ENCODE measurements around the gene PXDN.

The PXDN gene

DNA sequence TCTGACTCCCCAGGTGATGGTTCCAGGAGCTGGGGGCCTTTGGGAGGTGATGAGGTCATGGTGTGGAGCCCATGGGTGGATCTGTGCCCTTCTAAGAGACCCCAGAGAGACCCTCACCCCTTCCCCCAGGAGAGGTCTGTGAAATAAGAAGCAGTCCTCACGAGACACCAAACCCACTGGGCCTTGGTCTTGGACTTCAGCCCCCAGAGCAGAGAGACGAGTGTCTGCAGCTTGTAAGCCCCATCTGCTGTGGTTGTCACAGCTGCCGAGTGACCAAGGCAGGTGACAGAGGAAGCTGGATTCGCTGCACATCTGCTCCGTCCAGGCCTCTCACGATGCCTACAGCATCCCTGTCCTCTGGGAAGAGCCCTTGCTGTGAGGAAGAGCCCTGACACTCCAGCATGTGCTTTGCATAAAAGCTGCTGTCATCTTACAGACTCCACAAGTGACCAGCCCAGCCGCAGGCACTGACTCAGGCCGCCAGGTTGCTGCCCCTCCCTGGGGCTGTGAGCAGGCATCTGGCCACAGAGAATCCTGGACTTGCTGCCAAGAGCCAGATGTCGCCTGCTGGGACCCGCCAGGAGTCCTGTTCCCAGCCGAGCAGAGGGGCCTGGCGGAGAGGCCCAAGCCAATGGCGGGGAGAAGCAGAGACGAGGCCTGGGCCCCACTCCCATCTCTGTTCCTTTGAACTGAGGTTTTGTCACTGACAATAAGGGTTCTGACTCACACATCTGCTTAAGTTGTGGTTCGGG is 150.8 kb downstream of the PXDN start:
- TF ChIP-seq, protein P1, sequence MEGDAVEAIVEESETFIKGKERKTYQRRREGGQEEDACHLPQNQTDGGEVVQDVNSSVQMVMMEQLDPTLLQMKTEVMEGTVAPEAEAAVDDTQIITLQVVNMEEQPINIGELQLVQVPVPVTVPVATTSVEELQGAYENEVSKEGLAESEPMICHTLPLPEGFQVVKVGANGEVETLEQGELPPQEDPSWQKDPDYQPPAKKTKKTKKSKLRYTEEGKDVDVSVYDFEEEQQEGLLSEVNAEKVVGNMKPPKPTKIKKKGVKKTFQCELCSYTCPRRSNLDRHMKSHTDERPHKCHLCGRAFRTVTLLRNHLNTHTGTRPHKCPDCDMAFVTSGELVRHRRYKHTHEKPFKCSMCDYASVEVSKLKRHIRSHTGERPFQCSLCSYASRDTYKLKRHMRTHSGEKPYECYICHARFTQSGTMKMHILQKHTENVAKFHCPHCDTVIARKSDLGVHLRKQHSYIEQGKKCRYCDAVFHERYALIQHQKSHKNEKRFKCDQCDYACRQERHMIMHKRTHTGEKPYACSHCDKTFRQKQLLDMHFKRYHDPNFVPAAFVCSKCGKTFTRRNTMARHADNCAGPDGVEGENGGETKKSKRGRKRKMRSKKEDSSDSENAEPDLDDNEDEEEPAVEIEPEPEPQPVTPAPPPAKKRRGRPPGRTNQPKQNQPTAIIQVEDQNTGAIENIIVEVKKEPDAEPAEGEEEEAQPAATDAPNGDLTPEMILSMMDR (IDR thresholded peaks at IDR 0.05; ENCODE audit: control insufficient read depth, extremely low read depth, insufficient read depth) = no peak
- H3K4me3 ChIP-seq (ENCODE audit: low read depth, low read length) = no peak overlapping the region
- DNase-seq (ENCODE audit: low read depth) = no peak

DNA sequence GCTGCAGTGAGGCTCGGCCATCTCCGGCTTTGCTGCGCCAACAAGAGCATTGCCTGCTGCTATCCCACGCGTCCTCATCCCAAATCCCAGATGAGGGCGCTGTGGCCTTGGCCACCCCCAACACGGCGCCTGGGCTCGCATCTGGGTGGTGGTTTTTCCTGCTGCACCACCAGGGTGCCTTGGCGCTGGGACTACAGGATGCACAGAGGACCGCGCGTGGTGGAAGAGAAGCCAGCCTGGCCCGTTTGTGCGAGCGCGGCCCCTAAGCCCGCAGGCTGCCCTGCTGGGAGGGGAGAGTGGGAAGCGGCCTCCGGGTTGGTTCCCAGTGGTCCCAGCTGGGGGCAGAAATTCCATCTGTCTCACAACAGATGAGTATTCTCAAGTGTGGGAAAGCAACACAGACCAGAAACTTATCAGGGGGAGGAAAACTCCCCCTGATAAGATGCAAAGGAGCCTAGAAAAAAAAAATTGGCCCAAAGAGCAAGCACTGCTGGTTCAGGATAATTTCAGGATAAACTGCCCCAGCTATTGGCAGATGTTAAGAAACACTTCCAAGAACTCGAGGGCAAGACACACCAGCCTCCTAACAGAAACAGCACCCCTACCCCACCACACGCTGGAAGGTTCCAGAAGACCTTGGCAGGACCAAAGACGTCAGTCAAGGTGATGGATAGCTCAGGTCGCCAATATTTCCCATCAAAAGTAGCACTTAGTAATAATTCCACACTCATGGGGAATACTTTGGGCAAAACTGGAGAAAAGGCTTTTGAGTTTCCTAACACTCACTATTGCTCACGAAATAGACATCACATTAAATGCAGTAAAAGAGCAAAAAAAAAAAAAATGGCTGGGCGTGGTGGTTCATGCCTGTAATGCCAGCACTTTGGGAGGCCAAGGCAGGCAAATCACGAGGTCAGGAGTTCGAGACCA is 152.1 kb downstream of the PXDN start:
- no peak overlapping the region for H3K4me3 ChIP-seq (ENCODE audit: low read depth, low read length)
- no peak for DNase-seq (ENCODE audit: low read depth)
- TF ChIP-seq, protein P1 (IDR thresholded peaks at IDR 0.05; ENCODE audit: control insufficient read depth, extremely low read depth, insufficient read depth) = no peak

DNA sequence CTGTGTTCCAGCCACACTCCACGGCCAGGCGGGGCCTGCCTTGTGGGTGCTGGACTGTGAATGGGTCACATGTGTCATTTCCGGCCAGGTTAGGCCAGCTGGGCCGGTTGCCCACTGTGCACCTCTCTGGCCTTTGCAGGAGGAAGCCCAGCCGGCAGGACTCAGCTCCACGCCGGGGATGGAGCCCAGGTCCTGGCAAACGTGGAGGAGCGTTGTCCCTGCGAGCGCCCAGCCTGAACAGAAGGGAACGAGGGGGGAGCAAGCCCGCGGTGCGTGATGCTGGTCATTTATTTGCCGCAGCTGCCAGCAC is 152.9 kb downstream of the PXDN start:
- no peak for DNase-seq (ENCODE audit: low read depth)
- TF ChIP-seq, protein P1 (IDR thresholded peaks at IDR 0.05; ENCODE audit: control insufficient read depth, extremely low read depth, insufficient read depth) = no peak
- no peak overlapping the region for H3K4me3 ChIP-seq (ENCODE audit: low read depth, low read length)

DNA sequence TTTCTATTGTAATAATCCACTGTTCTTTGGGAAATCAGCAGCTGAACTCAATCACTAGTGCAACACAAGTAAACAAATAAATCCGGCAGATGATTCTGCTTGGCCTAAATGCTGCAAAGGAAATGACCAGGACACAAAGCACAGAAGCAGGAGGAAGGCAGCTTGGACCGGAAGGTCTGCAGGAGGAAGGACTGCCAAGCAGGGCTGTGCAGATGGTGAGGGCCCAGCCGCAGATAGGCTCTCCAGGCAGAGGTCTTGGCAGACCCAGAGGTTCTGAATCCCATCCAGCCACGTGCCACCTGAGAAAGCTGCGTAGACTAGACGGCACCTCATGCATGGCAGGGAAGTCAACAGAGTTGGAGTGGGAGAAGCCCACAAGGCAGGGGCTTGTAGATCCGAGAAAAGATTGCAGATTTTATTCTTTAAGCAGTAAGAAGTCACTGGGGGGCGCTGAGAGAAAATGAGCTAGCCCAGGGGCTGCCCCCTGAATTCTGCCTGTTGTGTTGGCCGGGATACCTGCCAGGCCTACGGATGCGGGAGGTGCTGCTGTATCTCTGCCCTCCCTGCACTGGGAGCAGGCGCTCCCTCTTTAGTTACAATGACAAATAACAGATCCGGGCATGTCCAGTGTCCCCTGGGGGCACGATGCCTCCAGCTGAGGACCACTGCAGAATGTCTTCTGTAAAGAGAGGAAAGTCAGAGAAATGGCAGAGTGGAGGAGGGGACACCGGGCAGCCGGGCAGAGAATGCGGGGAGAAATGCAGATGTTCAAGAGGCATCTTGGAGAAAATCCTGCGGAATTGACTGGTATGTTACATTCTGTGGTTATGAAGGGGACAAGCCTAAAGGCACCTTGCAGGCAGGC is 153.5 kb downstream of the PXDN start:
- TF ChIP-seq, protein P1 (IDR thresholded peaks at IDR 0.05; ENCODE audit: control insufficient read depth, extremely low read depth, insufficient read depth) = no peak
- no peak for DNase-seq (ENCODE audit: low read depth)
- no peak overlapping the region for H3K4me3 ChIP-seq (ENCODE audit: low read depth, low read length)

DNA sequence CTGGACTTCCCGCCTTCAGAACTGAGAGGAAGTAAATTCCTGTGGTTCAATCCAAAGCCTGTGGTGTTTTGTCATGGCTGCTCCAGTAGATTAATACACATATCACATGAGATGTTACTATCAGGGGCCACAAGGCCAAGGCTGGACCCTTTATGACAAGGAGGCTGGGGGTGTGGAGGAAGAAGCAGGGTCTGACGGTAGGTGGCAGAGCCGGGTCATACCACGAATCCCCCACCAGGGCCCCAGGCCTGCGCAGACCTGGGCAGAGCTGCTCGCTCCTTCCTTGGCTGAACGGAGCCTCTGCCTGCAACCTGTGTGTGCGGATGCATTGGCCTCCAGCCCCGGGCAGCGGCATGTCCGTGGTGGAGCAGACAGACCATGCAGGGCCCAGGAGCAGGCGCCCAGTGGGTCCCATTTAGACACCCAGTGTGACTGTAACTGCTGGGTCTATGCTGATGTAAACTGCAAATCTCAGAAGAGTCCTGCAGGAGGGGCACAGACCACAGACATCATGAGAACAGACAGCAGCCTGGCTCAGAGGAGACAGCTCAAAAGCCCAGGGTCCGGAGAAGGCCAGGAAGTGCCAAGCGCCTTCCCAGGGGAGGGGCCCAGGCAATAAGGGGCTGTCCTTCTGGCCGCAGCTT is 155.2 kb downstream of the PXDN start:
- no peak for DNase-seq (ENCODE audit: low read depth)
- TF ChIP-seq, protein P1 (IDR thresholded peaks at IDR 0.05; ENCODE audit: control insufficient read depth, extremely low read depth, insufficient read depth) = no peak
- H3K4me3 ChIP-seq (ENCODE audit: low read depth, low read length) = no peak overlapping the region
